ENCODE measurements around the gene KAT7. TPM values are rescaled to one million over a fixed set of nuclear protein-coding genes. Genes with fewer than 3 reads are reported as not detected.

KAT7 gene
- total RNA-seq, 1 donor = 43.2 TPM

DNA sequence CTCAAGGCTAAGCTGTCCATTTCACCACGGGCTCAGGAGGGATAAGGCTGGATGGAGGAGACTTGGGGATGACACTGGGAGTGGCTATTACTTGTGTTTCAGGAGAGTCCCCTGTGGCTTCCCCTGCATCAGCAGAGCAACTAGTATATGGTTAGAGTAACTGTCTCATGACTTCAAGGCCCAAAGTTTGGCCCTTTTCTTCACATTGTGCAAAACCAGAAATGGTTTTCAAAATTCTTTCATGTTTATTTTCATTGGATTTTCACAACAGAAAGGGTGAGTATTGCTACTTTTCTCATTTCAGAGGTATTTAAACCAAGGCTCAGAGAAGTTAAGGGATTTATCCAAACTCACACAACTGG is 77.5 kb downstream of the KAT7 start:
- H3K4me3 ChIP-seq (ENCODE audit: low read depth, low read length) = no peak overlapping the region
- TF ChIP-seq, protein P1, sequence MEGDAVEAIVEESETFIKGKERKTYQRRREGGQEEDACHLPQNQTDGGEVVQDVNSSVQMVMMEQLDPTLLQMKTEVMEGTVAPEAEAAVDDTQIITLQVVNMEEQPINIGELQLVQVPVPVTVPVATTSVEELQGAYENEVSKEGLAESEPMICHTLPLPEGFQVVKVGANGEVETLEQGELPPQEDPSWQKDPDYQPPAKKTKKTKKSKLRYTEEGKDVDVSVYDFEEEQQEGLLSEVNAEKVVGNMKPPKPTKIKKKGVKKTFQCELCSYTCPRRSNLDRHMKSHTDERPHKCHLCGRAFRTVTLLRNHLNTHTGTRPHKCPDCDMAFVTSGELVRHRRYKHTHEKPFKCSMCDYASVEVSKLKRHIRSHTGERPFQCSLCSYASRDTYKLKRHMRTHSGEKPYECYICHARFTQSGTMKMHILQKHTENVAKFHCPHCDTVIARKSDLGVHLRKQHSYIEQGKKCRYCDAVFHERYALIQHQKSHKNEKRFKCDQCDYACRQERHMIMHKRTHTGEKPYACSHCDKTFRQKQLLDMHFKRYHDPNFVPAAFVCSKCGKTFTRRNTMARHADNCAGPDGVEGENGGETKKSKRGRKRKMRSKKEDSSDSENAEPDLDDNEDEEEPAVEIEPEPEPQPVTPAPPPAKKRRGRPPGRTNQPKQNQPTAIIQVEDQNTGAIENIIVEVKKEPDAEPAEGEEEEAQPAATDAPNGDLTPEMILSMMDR (IDR thresholded peaks at IDR 0.05; ENCODE audit: insufficient read depth, low read depth, low read length) = no peak
- DNase-seq (ENCODE audit: low read depth) = no peak

GRCh38 chr17:49866882-49867413 is 78.5 kb downstream of the KAT7 start:
- no peak overlapping the region for H3K4me3 ChIP-seq (ENCODE audit: low read depth, low read length)
- TF ChIP-seq, protein P1 (IDR thresholded peaks at IDR 0.05; ENCODE audit: insufficient read depth, low read depth, low read length) = no peak
- DNase-seq (ENCODE audit: low read depth) = no peak

GRCh38 chr17:49869038-49869374 is 80.5 kb downstream of the KAT7 start:
- H3K4me3 ChIP-seq (ENCODE audit: low read depth, low read length) = no peak overlapping the region
- TF ChIP-seq, protein P1 (IDR thresholded peaks at IDR 0.05; ENCODE audit: insufficient read depth, low read depth, low read length) = no peak
- no peak for DNase-seq (ENCODE audit: low read depth)

DNA sequence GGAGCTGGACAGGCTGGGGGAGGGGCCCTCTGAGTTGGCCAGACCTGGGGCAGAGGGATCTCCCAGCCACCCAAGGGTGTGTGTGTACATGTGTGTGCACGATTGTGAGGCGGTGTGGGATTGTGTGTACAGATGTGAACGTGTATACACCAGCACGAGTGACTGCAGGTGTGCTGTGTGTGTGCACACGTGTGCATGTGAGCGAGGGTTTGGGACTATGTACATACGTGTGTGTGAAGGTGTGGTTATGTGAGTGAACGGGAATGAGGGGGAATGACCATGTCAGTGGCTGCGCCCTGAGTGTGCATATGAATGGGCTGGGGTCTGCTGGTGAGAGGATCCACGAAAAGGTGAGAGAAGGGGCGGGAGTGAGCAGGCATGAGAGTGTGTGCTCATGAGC is 81.8 kb downstream of the KAT7 start:
- no peak for DNase-seq (ENCODE audit: low read depth)
- no peak overlapping the region for H3K4me3 ChIP-seq (ENCODE audit: low read depth, low read length)
- TF ChIP-seq, protein P1 (IDR thresholded peaks at IDR 0.05; ENCODE audit: insufficient read depth, low read depth, low read length) = no peak

- TF ChIP-seq, protein P1 (IDR thresholded peaks at IDR 0.05; ENCODE audit: insufficient read depth, low read depth, low read length) = no peak
- H3K4me3 ChIP-seq (ENCODE audit: low read depth, low read length) = no peak overlapping the region
- DNase-seq (ENCODE audit: low read depth) = no peak
These were observed 82.7 kb downstream of the KAT7 start for GRCh38 chr17:49871211-49871610.

DNA sequence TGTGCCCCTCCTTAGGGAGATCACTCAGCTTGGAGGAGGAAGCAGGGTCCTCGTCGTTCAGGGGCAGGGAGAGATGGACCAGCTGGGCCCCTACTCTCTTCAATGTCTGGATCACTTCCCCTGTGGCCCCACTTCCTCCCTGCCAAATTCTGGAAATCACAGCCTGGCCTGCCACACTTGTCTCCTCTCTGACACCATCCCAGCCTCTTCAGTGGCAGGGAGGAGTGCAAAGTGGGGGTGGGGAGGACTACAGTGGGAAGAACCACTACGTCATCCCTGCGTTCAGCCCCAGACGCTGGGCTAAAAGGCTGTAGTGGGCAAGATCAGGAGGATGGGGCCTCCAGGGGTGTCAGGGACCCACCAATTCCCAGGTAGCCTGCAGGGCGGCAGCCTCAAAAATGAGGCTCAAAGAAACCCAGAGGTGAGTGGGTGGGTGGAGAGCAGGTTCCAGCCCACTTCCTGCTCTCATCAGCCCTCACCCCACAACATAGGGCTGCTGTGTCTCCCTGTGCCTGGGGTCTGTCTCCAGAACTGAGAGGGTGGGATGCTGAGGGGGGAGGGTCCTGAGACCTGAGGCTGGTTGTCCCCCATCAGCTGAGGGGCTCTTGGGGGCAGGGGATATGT is 84.4 kb downstream of the KAT7 start:
- TF ChIP-seq, protein P1 (IDR thresholded peaks at IDR 0.05; ENCODE audit: insufficient read depth, low read depth, low read length) = no peak
- H3K4me3 ChIP-seq (ENCODE audit: low read depth, low read length) = no peak overlapping the region
- DNase-seq (ENCODE audit: low read depth) = no peak

- H3K4me3 ChIP-seq (ENCODE audit: low read depth, low read length) = no peak overlapping the region
- TF ChIP-seq, protein P1 (IDR thresholded peaks at IDR 0.05; ENCODE audit: insufficient read depth, low read depth, low read length) = no peak
- no peak for DNase-seq (ENCODE audit: low read depth)
These were observed 85.0 kb downstream of the KAT7 start for GRCh38 chr17:49873466-49873865.
